H9 (cell line): ENCODE measurements around the gene MVP. TPM values are rescaled to one million over a fixed set of nuclear protein-coding genes. Genes with fewer than 3 reads are reported as not detected.

ENCODE experiments used
- DNase-seq: peaks from one replicate; pipeline ENCODE4 v3.0.0-alpha.2; 2017
- H2AFZ ChIP-seq: one replicate; pipeline ENCODE4 v1.6.1; 2013; ENCODE audit warnings: mild to moderate bottlenecking, low read length, control low read depth, moderate library complexity
- H2AK5ac ChIP-seq: 2 replicates; pipeline ENCODE4 v1.6.1; 2013; ENCODE audit warnings: low read length, control low read depth, mixed read lengths; ENCODE audit not compliant: insufficient read length
- H2BK120ac ChIP-seq: one replicate; pipeline ENCODE4 v1.6.1; 2013; ENCODE audit warnings: low read depth, mild to moderate bottlenecking, low read length, control low read depth, inconsistent platforms; ENCODE audit not compliant: poor library complexity, severe bottlenecking
- H2BK12ac ChIP-seq: 2 replicates; pipeline ENCODE4 v1.6.1; 2013; ENCODE audit warnings: low read length, control low read depth, mixed read lengths, low read depth; ENCODE audit not compliant: insufficient read length
- H2BK15ac ChIP-seq: 2 replicates; pipeline ENCODE4 v1.6.1; 2013; ENCODE audit warnings: low read depth, low read length, control low read depth
- H2BK20ac ChIP-seq: one replicate; pipeline ENCODE4 v1.6.1; 2013; ENCODE audit warnings: low read depth, mild to moderate bottlenecking, low read length, control low read depth, inconsistent platforms; ENCODE audit not compliant: poor library complexity, severe bottlenecking
- H2BK5ac ChIP-seq: 2 replicates; pipeline ENCODE4 v1.6.1; 2013; ENCODE audit warnings: low read length, control low read depth, mixed read lengths; ENCODE audit not compliant: insufficient read length
- H3K14ac ChIP-seq: 2 replicates; pipeline ENCODE4 v1.6.1; 2013; ENCODE audit warnings: low read length, control low read depth; ENCODE audit not compliant: insufficient read depth
- H3K18ac ChIP-seq: 2 replicates; pipeline ENCODE4 v1.6.1; 2013; ENCODE audit warnings: low read depth, mild to moderate bottlenecking, mixed read lengths, low read length, control low read depth; ENCODE audit not compliant: insufficient read length
- H3K23ac ChIP-seq: 2 replicates; pipeline ENCODE4 v1.6.1; 2013; ENCODE audit warnings: low read length, control low read depth, mixed read lengths, low read depth; ENCODE audit not compliant: insufficient read length
- H3K23me2 ChIP-seq: 2 replicates; pipeline ENCODE4 v1.6.1; 2013; ENCODE audit warnings: low read depth, mild to moderate bottlenecking, mixed read lengths, low read length, control low read depth; ENCODE audit not compliant: insufficient read length, poor library complexity, severe bottlenecking
- H3K27ac ChIP-seq: 2 replicates; pipeline ENCODE4 v1.5.1; 2013; ENCODE audit warnings: low read length, control low read depth, mixed read lengths, low read depth; ENCODE audit not compliant: insufficient read length
- H3K27me3 ChIP-seq: 2 replicates; pipeline ENCODE4 v1.6.1; 2013; ENCODE audit warnings: low read length, control low read depth, inconsistent platforms; ENCODE audit not compliant: insufficient read depth
- H3K4ac ChIP-seq: 2 replicates; pipeline ENCODE4 v1.6.1; 2013; ENCODE audit warnings: low read depth, mild to moderate bottlenecking, control low read depth, inconsistent platforms, low read length, moderate library complexity
- H3K4me1 ChIP-seq: 2 replicates; pipeline ENCODE4 v1.6.1; 2013; ENCODE audit warnings: low read length, control low read depth, inconsistent platforms; ENCODE audit not compliant: insufficient read depth
- H3K4me2 ChIP-seq: 2 replicates; pipeline ENCODE4 v1.6.1; 2013; ENCODE audit warnings: low read length, control low read depth, mixed read lengths; ENCODE audit not compliant: insufficient read length, insufficient read depth
- H3K56ac ChIP-seq: 2 replicates; pipeline ENCODE4 v1.6.1; 2013; ENCODE audit warnings: low read depth, mild to moderate bottlenecking, mixed read lengths, low read length, control low read depth; ENCODE audit not compliant: insufficient read length
- H3K79me1 ChIP-seq: 2 replicates; pipeline ENCODE4 v1.6.1; 2013; ENCODE audit warnings: low read depth, mild to moderate bottlenecking, moderate library complexity, low read length, control low read depth, inconsistent platforms; ENCODE audit not compliant: insufficient read depth, poor library complexity, severe bottlenecking
- H3K79me2 ChIP-seq: 2 replicates; pipeline ENCODE4 v1.6.1; 2013; ENCODE audit warnings: low read length, control low read depth, inconsistent platforms; ENCODE audit not compliant: insufficient read depth
- H3K9ac ChIP-seq: 2 replicates; pipeline ENCODE4 v1.6.1; 2013; ENCODE audit warnings: low read length, control low read depth, mixed read lengths; ENCODE audit not compliant: insufficient read length; ENCODE audit errors: extremely low read depth
- H3K9me3 ChIP-seq: one replicate; pipeline ENCODE4 v1.6.1; 2013; ENCODE audit warnings: low read depth, low read length, inconsistent platforms; ENCODE audit not compliant: control insufficient read depth
- H3T11ph ChIP-seq: one replicate; pipeline ENCODE4 v1.6.1; 2013; ENCODE audit warnings: mild to moderate bottlenecking, low read length, control low read depth, inconsistent platforms
- H4K20me1 ChIP-seq: one replicate; pipeline ENCODE4 v1.6.1; 2013; ENCODE audit not compliant: control insufficient read depth, insufficient read length, insufficient read depth
- H4K5ac ChIP-seq: 2 replicates; pipeline ENCODE4 v1.6.1; 2013; ENCODE audit warnings: low read depth, mild to moderate bottlenecking, mixed read lengths, low read length, control low read depth; ENCODE audit not compliant: insufficient read length
- H4K8ac ChIP-seq: replicated peaks from 2 replicates; pipeline ENCODE4 v1.6.1; 2013; ENCODE audit warnings: low read length, control low read depth, mixed read lengths, low read depth; ENCODE audit not compliant: insufficient read length
- H4K91ac ChIP-seq: 2 replicates; pipeline ENCODE4 v1.6.1; 2013; ENCODE audit warnings: low read depth, mild to moderate bottlenecking, moderate library complexity, mixed read lengths, low read length, control low read depth; ENCODE audit not compliant: insufficient read length
- H3K27ac Mint-ChIP-seq, 3 experiments: 2 replicates in 2 of 3; 3 replicates in 1 of 3; pipeline ENCODE4 v1.8.0; 2020 to 2021; ENCODE audit warnings: mixed read lengths in 3 of 3, mild to moderate bottlenecking in 1 of 3, moderate library complexity in 1 of 3
- H3K27me3 Mint-ChIP-seq: 2 replicates; pipeline ENCODE4 v1.8.0; 2021; ENCODE audit warnings: low read depth, mild to moderate bottlenecking, moderate library complexity, mixed read lengths
- H3K36me3 Mint-ChIP-seq, 3 experiments: 2 replicates in 2 of 3; 3 replicates in 1 of 3; pipeline ENCODE4 v1.8.0; 2020 to 2021; ENCODE audit warnings: low read depth in 3 of 3, mixed read lengths in 3 of 3; ENCODE audit not compliant: insufficient read depth in 1 of 3
- H3K4me1 Mint-ChIP-seq, 2 experiments: 2 replicates each; pipeline ENCODE4 v1.8.0; 2020; ENCODE audit warnings: mixed read lengths in 2 of 2
- H3K4me3 Mint-ChIP-seq, 2 experiments: 2 replicates in 1 of 2; 3 replicates in 1 of 2; pipeline ENCODE4 v1.8.0; 2020 to 2021; ENCODE audit warnings: mild to moderate bottlenecking in 2 of 2, mixed read lengths in 2 of 2, moderate library complexity in 1 of 2
- H3K9me3 Mint-ChIP-seq, 2 experiments: 2 replicates in 1 of 2; 3 replicates in 1 of 2; pipeline ENCODE4 v1.8.0; 2020; ENCODE audit warnings: mild to moderate bottlenecking in 2 of 2, mixed read lengths in 2 of 2, moderate library complexity in 1 of 2
- WGBS: extraction: QIAGEN DNeasy Blood & Tissue Kit; methylation state at CpG from one replicate; pipeline ENCODE4 v1.1.7; 2013; ENCODE audit warnings: missing lambda C conversion rate, low lambda C conversion rate, mixed read lengths; ENCODE audit not compliant: insufficient read length; ENCODE audit errors: extremely low coverage; 5-methylcytosine and 5-hydroxymethylcytosine counted together
- total RNA-seq: library from RNA; stranded (reverse); gene quantifications from 2 replicates; pipeline ENCODE4 v1.2.1, GENCODE V29; 2021
- TF ChIP-seq, protein P1 (sequence below): fragments of 200-600 bp; sonication (generic); conservative IDR thresholded peaks from 3 replicates; pipeline ENCODE4 v1.8.0; 2021; ENCODE audit warnings: antibody characterized with exemption, mild to moderate bottlenecking

Gene MVP
- total RNA-seq, 1 experiment from 2014 or later, result 3.1 TPM

DNA sequence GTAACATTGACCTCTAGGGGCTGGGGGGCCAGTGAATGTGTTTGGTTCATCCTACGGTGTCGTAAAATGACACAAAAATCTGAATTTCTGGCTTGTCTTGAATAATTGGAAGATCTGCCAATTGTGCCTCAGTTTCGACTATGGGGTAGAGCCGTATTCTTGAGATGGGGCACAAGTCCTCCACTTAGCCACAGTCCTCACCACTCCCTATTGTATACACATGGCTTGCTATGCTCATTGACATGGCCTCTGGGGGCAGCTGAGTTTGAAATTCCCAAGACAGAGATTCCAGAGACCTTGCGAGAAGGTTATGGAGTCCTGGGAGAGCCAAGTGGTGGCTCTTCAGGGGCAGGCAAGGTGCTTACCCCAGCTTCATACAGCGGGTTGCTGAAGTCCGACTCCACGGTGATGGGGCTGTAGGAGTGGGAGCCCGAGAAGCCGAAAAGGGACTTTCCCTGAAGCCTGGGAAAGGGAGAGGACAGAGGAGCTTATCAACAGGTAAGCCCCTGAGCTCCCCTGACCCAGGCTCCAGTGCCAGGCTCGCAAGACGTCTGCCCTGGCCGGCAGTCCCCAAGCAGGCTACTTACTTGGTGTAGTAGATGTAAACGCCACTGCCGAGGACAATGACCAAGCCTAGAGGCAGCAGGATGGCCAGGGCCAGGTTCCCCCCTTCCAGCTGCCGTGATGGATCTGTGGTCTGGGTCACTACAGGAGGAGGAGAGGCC lies 51.7 kb downstream of the MVP start:
- no peak for DNase-seq
- Histone ChIP-seq H3K9me3 (no peaks in the 10 kb centered on the region), H3K27ac (no peak overlapping the region), H4K20me1 (no peaks in the 10 kb centered on the region), H4K8ac (no peak overlapping the region), H2BK15ac (no peak overlapping the region), H3K23ac (no peak overlapping the region), H3K79me1 (no peaks in the 10 kb centered on the region), H4K5ac (no peak overlapping the region), H3K4me2 (no peak overlapping the region), H3K14ac (no peak overlapping the region), H3K27me3 (no peaks in the 10 kb centered on the region), H3K4me1 (no peaks in the 10 kb centered on the region), H3K79me2 (no peaks in the 10 kb centered on the region), H4K91ac (no peak overlapping the region), H3K56ac (no peak overlapping the region), H3K9ac (no peak overlapping the region), H3K18ac (no peak overlapping the region), H2BK12ac (no peak overlapping the region), H2BK5ac (no peak overlapping the region), H2BK120ac (no peak overlapping the region), H3T11ph (no peak overlapping the region), H3K4ac (no peak overlapping the region), H2BK20ac (no peak overlapping the region), H2AFZ (no peak overlapping the region), H3K23me2 (peaks cover 7% of the 10 kb centered on the region), H2AK5ac (no peak overlapping the region)
- Mint-ChIP-seq H3K36me3 (peaks cover 0 to 13% (median 10%) of the 10 kb centered on the region in 3 experiments; a peak in 4 of 7 replicates), H3K4me3 (no peak overlapping the region), H3K27me3 (peaks cover 5% of the 10 kb centered on the region), H3K4me1 (peaks cover 7 to 8% of the 10 kb centered on the region in 2 experiments), H3K9me3 (no peaks in the 10 kb centered on the region; a peak in 1 of 5 replicates), H3K27ac (no peak overlapping the region)
- TF ChIP-seq, protein P1, sequence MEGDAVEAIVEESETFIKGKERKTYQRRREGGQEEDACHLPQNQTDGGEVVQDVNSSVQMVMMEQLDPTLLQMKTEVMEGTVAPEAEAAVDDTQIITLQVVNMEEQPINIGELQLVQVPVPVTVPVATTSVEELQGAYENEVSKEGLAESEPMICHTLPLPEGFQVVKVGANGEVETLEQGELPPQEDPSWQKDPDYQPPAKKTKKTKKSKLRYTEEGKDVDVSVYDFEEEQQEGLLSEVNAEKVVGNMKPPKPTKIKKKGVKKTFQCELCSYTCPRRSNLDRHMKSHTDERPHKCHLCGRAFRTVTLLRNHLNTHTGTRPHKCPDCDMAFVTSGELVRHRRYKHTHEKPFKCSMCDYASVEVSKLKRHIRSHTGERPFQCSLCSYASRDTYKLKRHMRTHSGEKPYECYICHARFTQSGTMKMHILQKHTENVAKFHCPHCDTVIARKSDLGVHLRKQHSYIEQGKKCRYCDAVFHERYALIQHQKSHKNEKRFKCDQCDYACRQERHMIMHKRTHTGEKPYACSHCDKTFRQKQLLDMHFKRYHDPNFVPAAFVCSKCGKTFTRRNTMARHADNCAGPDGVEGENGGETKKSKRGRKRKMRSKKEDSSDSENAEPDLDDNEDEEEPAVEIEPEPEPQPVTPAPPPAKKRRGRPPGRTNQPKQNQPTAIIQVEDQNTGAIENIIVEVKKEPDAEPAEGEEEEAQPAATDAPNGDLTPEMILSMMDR, result no peak
- no CpG with 5 or more reads among the region's 16 CpGs for WGBS
